GM21619 (cell line): ENCODE measurements around the gene PHF21A.
A peak's percentile ranks its signal among the peaks of the same experiment; 100 is the strongest.
"Not testable (repeated sequence)": the region's sequence is repeated elsewhere in the genome, so short reads cannot be mapped to it uniquely, and the experiment has no call there.

ENCODE experiments used
- ATAC-seq: cut with Tn5 transposase; IDR thresholded peaks from one replicate; pipeline ENCODE4 v1.9.1; 2021; ENCODE audit not compliant: unreplicated experiment

PHF21A gene

GRCh38 chr11:45906096-45906682, 215.1 kb downstream of the PHF21A start:
- no peak for ATAC-seq

GRCh38 chr11:45905576-45905975, 215.7 kb downstream of the PHF21A start:
- ATAC-seq = not testable (repeated sequence)

- no peak for ATAC-seq
Observed at GRCh38 chr11:45905095-45905494, 216.2 kb downstream of the PHF21A start.

- no peak for ATAC-seq
Observed at GRCh38 chr11:45904309-45904915, 216.8 kb downstream of the PHF21A start.

- no peak for ATAC-seq
Observed at GRCh38 chr11:45902452-45903380, 218.5 kb downstream of the PHF21A start.

GRCh38 chr11:45901626-45902025, 219.6 kb downstream of the PHF21A start:
- no peak for ATAC-seq

- ATAC-seq = no peak
Observed at GRCh38 chr11:45900916-45901617, 220.2 kb downstream of the PHF21A start.

GRCh38 chr11:45900175-45900800, 221.0 kb downstream of the PHF21A start:
- not testable (repeated sequence) for ATAC-seq

- peak; percentile 54 for ATAC-seq
Observed at GRCh38 chr11:45899448-45900174, 221.6 kb downstream of the PHF21A start.

- no peak for ATAC-seq
Observed at GRCh38 chr11:45899086-45899447, 222.2 kb downstream of the PHF21A start.

- ATAC-seq = no peak
Observed at GRCh38 chr11:45897556-45897955, 223.7 kb downstream of the PHF21A start.

GRCh38 chr11:45896422-45896984, 224.8 kb downstream of the PHF21A start:
- no peak for ATAC-seq

GRCh38 chr11:45895553-45896259, 225.5 kb downstream of the PHF21A start:
- ATAC-seq = no peak

GRCh38 chr11:45894555-45895247, 226.6 kb downstream of the PHF21A start:
- ATAC-seq = no peak

GRCh38 chr11:45892856-45893255, 228.4 kb downstream of the PHF21A start:
- no peak for ATAC-seq

GRCh38 chr11:45890886-45891550, 230.2 kb downstream of the PHF21A start:
- no peak for ATAC-seq

GRCh38 chr11:45889966-45890365, 231.3 kb downstream of the PHF21A start:
- ATAC-seq = no peak

GRCh38 chr11:45889555-45889954, 231.7 kb downstream of the PHF21A start:
- no peak for ATAC-seq
